H9 (cell line): ENCODE data around the gene NPHP4. TPM values are rescaled to one million over a fixed set of nuclear protein-coding genes. Genes with fewer than 3 reads are reported as not detected.
A peak's percentile ranks its signal among the peaks of the same experiment; 100 is the strongest.

Experiments
- DNase-seq: peaks from one replicate; pipeline ENCODE4 v3.0.0-alpha.2; 2017
- H2AFZ ChIP-seq: one replicate; pipeline ENCODE4 v1.6.1; 2013; ENCODE audit warnings: mild to moderate bottlenecking, low read length, control low read depth, moderate library complexity
- H2AK5ac ChIP-seq: 2 replicates; pipeline ENCODE4 v1.6.1; 2013; ENCODE audit warnings: low read length, control low read depth, mixed read lengths; ENCODE audit not compliant: insufficient read length
- H2BK120ac ChIP-seq: one replicate; pipeline ENCODE4 v1.6.1; 2013; ENCODE audit warnings: low read depth, mild to moderate bottlenecking, low read length, control low read depth, inconsistent platforms; ENCODE audit not compliant: poor library complexity, severe bottlenecking
- H2BK12ac ChIP-seq: 2 replicates; pipeline ENCODE4 v1.6.1; 2013; ENCODE audit warnings: low read length, control low read depth, mixed read lengths, low read depth; ENCODE audit not compliant: insufficient read length
- H2BK15ac ChIP-seq: 2 replicates; pipeline ENCODE4 v1.6.1; 2013; ENCODE audit warnings: low read depth, low read length, control low read depth
- H2BK20ac ChIP-seq: one replicate; pipeline ENCODE4 v1.6.1; 2013; ENCODE audit warnings: low read depth, mild to moderate bottlenecking, low read length, control low read depth, inconsistent platforms; ENCODE audit not compliant: poor library complexity, severe bottlenecking
- H2BK5ac ChIP-seq: 2 replicates; pipeline ENCODE4 v1.6.1; 2013; ENCODE audit warnings: low read length, control low read depth, mixed read lengths; ENCODE audit not compliant: insufficient read length
- H3K14ac ChIP-seq: 2 replicates; pipeline ENCODE4 v1.6.1; 2013; ENCODE audit warnings: low read length, control low read depth; ENCODE audit not compliant: insufficient read depth
- H3K18ac ChIP-seq: 2 replicates; pipeline ENCODE4 v1.6.1; 2013; ENCODE audit warnings: low read depth, mild to moderate bottlenecking, mixed read lengths, low read length, control low read depth; ENCODE audit not compliant: insufficient read length
- H3K23ac ChIP-seq: 2 replicates; pipeline ENCODE4 v1.6.1; 2013; ENCODE audit warnings: low read length, control low read depth, mixed read lengths, low read depth; ENCODE audit not compliant: insufficient read length
- H3K23me2 ChIP-seq: 2 replicates; pipeline ENCODE4 v1.6.1; 2013; ENCODE audit warnings: low read depth, mild to moderate bottlenecking, mixed read lengths, low read length, control low read depth; ENCODE audit not compliant: insufficient read length, poor library complexity, severe bottlenecking
- H3K27ac ChIP-seq: 2 replicates; pipeline ENCODE4 v1.5.1; 2013; ENCODE audit warnings: low read length, control low read depth, mixed read lengths, low read depth; ENCODE audit not compliant: insufficient read length
- H3K27me3 ChIP-seq: 2 replicates; pipeline ENCODE4 v1.6.1; 2013; ENCODE audit warnings: low read length, control low read depth, inconsistent platforms; ENCODE audit not compliant: insufficient read depth
- H3K4ac ChIP-seq: 2 replicates; pipeline ENCODE4 v1.6.1; 2013; ENCODE audit warnings: low read depth, mild to moderate bottlenecking, control low read depth, inconsistent platforms, low read length, moderate library complexity
- H3K4me1 ChIP-seq: 2 replicates; pipeline ENCODE4 v1.6.1; 2013; ENCODE audit warnings: low read length, control low read depth, inconsistent platforms; ENCODE audit not compliant: insufficient read depth
- H3K4me2 ChIP-seq: 2 replicates; pipeline ENCODE4 v1.6.1; 2013; ENCODE audit warnings: low read length, control low read depth, mixed read lengths; ENCODE audit not compliant: insufficient read length, insufficient read depth
- H3K56ac ChIP-seq: 2 replicates; pipeline ENCODE4 v1.6.1; 2013; ENCODE audit warnings: low read depth, mild to moderate bottlenecking, mixed read lengths, low read length, control low read depth; ENCODE audit not compliant: insufficient read length
- H3K79me1 ChIP-seq: 2 replicates; pipeline ENCODE4 v1.6.1; 2013; ENCODE audit warnings: low read depth, mild to moderate bottlenecking, moderate library complexity, low read length, control low read depth, inconsistent platforms; ENCODE audit not compliant: insufficient read depth, poor library complexity, severe bottlenecking
- H3K79me2 ChIP-seq: 2 replicates; pipeline ENCODE4 v1.6.1; 2013; ENCODE audit warnings: low read length, control low read depth, inconsistent platforms; ENCODE audit not compliant: insufficient read depth
- H3K9ac ChIP-seq: 2 replicates; pipeline ENCODE4 v1.6.1; 2013; ENCODE audit warnings: low read length, control low read depth, mixed read lengths; ENCODE audit not compliant: insufficient read length; ENCODE audit errors: extremely low read depth
- H3K9me3 ChIP-seq: one replicate; pipeline ENCODE4 v1.6.1; 2013; ENCODE audit warnings: low read depth, low read length, inconsistent platforms; ENCODE audit not compliant: control insufficient read depth
- H3T11ph ChIP-seq: one replicate; pipeline ENCODE4 v1.6.1; 2013; ENCODE audit warnings: mild to moderate bottlenecking, low read length, control low read depth, inconsistent platforms
- H4K20me1 ChIP-seq: one replicate; pipeline ENCODE4 v1.6.1; 2013; ENCODE audit not compliant: control insufficient read depth, insufficient read length, insufficient read depth
- H4K5ac ChIP-seq: 2 replicates; pipeline ENCODE4 v1.6.1; 2013; ENCODE audit warnings: low read depth, mild to moderate bottlenecking, mixed read lengths, low read length, control low read depth; ENCODE audit not compliant: insufficient read length
- H4K8ac ChIP-seq: replicated peaks from 2 replicates; pipeline ENCODE4 v1.6.1; 2013; ENCODE audit warnings: low read length, control low read depth, mixed read lengths, low read depth; ENCODE audit not compliant: insufficient read length
- H4K91ac ChIP-seq: 2 replicates; pipeline ENCODE4 v1.6.1; 2013; ENCODE audit warnings: low read depth, mild to moderate bottlenecking, moderate library complexity, mixed read lengths, low read length, control low read depth; ENCODE audit not compliant: insufficient read length
- H3K27ac Mint-ChIP-seq, 3 experiments: 2 replicates in 2 of 3; 3 replicates in 1 of 3; pipeline ENCODE4 v1.8.0; 2020 to 2021; ENCODE audit warnings: mixed read lengths in 3 of 3, mild to moderate bottlenecking in 1 of 3, moderate library complexity in 1 of 3
- H3K27me3 Mint-ChIP-seq: 2 replicates; pipeline ENCODE4 v1.8.0; 2021; ENCODE audit warnings: low read depth, mild to moderate bottlenecking, moderate library complexity, mixed read lengths
- H3K36me3 Mint-ChIP-seq, 3 experiments: 2 replicates in 2 of 3; 3 replicates in 1 of 3; pipeline ENCODE4 v1.8.0; 2020 to 2021; ENCODE audit warnings: low read depth in 3 of 3, mixed read lengths in 3 of 3; ENCODE audit not compliant: insufficient read depth in 1 of 3
- H3K4me1 Mint-ChIP-seq, 2 experiments: 2 replicates each; pipeline ENCODE4 v1.8.0; 2020; ENCODE audit warnings: mixed read lengths in 2 of 2
- H3K4me3 Mint-ChIP-seq, 2 experiments: 2 replicates in 1 of 2; 3 replicates in 1 of 2; pipeline ENCODE4 v1.8.0; 2020 to 2021; ENCODE audit warnings: mild to moderate bottlenecking in 2 of 2, mixed read lengths in 2 of 2, moderate library complexity in 1 of 2
- H3K9me3 Mint-ChIP-seq, 2 experiments: 2 replicates in 1 of 2; 3 replicates in 1 of 2; pipeline ENCODE4 v1.8.0; 2020; ENCODE audit warnings: mild to moderate bottlenecking in 2 of 2, mixed read lengths in 2 of 2, moderate library complexity in 1 of 2
- WGBS: extraction: QIAGEN DNeasy Blood & Tissue Kit; methylation state at CpG from one replicate; pipeline ENCODE4 v1.1.7; 2013; ENCODE audit warnings: missing lambda C conversion rate, low lambda C conversion rate, mixed read lengths; ENCODE audit not compliant: insufficient read length; ENCODE audit errors: extremely low coverage; 5-methylcytosine and 5-hydroxymethylcytosine counted together
- total RNA-seq: library from RNA; stranded (reverse); gene quantifications from 2 replicates; pipeline ENCODE4 v1.2.1, GENCODE V29; 2021
- TF ChIP-seq, protein P1 (sequence below): fragments of 200-600 bp; sonication (generic); conservative IDR thresholded peaks from 3 replicates; pipeline ENCODE4 v1.8.0; 2021; ENCODE audit warnings: antibody characterized with exemption, mild to moderate bottlenecking

NPHP4 gene
- total RNA-seq, 1 experiment from 2014 or later = 17.6 TPM

DNA sequence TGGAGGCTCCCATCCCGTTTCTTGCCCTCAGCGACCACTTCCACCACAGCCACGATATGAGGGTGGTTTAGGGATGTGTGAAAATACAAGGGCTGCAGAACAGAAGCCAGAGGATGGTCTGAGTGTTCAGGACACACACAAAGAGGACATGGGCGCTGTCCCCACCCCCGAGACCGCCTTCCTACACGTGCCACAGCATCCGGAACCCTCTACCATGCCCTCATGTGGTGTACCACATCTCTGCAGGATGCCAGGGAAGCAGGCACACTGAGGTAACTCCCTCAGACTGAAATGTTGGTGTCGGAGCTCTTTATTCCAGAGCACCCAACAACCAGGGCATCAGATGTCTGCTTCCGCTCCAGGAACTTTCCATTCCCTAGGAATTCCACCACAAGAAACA is 23.1 kb downstream of the NPHP4 start:
- Histone ChIP-seq H3K4me2 (no peak overlapping the region), H3K27ac (no peak overlapping the region), H3K9me3 (no peaks in the 10 kb centered on the region), H4K20me1 (no peaks in the 10 kb centered on the region), H2AFZ (no peak overlapping the region), H2BK120ac (no peak overlapping the region), H2AK5ac (no peak overlapping the region), H3K4ac (no peak overlapping the region), H3K79me1 (no peaks in the 10 kb centered on the region), H3K79me2 (no peaks in the 10 kb centered on the region), H2BK12ac (no peak overlapping the region), H3K14ac (no peak overlapping the region), H4K91ac (no peak overlapping the region), H2BK5ac (no peak overlapping the region), H3T11ph (no peak overlapping the region), H3K4me1 (peaks cover 2% of the 10 kb centered on the region; the same call in 1 of the 2 replicates), H3K23ac (no peak overlapping the region), H4K5ac (no peak overlapping the region), H2BK15ac (no peak overlapping the region), H3K56ac (no peak overlapping the region), H3K18ac (no peak overlapping the region), H4K8ac (no peak overlapping the region), H3K9ac (no peak overlapping the region), H3K27me3 (no peaks in the 10 kb centered on the region), H3K23me2 (no peaks in the 10 kb centered on the region), H2BK20ac (no peak overlapping the region)
- WGBS = no CpG with 5 or more reads among the region's 10 CpGs
- no peak overlapping the region for H3K4me3 Mint-ChIP-seq
- H3K36me3 Mint-ChIP-seq = peaks cover 4 to 29% (median 14%) of the 10 kb centered on the region in 3 experiments; a peak in 6 of 7 replicates
- DNase-seq = no peak
- H3K9me3 Mint-ChIP-seq = no peaks in the 10 kb centered on the region
- no peaks in the 10 kb centered on the region; the same call in 1 of the 2 replicates for H3K27me3 Mint-ChIP-seq
- TF ChIP-seq, protein P1, sequence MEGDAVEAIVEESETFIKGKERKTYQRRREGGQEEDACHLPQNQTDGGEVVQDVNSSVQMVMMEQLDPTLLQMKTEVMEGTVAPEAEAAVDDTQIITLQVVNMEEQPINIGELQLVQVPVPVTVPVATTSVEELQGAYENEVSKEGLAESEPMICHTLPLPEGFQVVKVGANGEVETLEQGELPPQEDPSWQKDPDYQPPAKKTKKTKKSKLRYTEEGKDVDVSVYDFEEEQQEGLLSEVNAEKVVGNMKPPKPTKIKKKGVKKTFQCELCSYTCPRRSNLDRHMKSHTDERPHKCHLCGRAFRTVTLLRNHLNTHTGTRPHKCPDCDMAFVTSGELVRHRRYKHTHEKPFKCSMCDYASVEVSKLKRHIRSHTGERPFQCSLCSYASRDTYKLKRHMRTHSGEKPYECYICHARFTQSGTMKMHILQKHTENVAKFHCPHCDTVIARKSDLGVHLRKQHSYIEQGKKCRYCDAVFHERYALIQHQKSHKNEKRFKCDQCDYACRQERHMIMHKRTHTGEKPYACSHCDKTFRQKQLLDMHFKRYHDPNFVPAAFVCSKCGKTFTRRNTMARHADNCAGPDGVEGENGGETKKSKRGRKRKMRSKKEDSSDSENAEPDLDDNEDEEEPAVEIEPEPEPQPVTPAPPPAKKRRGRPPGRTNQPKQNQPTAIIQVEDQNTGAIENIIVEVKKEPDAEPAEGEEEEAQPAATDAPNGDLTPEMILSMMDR = no peak
- peaks cover 9% of the 10 kb centered on the region in 2 experiments for H3K4me1 Mint-ChIP-seq
- H3K27ac Mint-ChIP-seq = peak overlapping the region in 2 of 3 experiments; percentile 59 to 60; a peak in 4 of 7 replicates
